MV-4-11 (cell line): ENCODE data around the gene TRIM40.

ENCODE experiments used
- DNase-seq: peaks from one replicate; lab custom pipeline; 2025; lab: John Stamatoyannopoulos, UW

Gene TRIM40

GRCh38 chr6:30147096-30147495 is 11.2 kb downstream of the TRIM40 start:
- no peak for DNase-seq

- no peak for DNase-seq
Measured at GRCh38 chr6:30149234-30149633, 13.3 kb downstream of the TRIM40 start.

DNA sequence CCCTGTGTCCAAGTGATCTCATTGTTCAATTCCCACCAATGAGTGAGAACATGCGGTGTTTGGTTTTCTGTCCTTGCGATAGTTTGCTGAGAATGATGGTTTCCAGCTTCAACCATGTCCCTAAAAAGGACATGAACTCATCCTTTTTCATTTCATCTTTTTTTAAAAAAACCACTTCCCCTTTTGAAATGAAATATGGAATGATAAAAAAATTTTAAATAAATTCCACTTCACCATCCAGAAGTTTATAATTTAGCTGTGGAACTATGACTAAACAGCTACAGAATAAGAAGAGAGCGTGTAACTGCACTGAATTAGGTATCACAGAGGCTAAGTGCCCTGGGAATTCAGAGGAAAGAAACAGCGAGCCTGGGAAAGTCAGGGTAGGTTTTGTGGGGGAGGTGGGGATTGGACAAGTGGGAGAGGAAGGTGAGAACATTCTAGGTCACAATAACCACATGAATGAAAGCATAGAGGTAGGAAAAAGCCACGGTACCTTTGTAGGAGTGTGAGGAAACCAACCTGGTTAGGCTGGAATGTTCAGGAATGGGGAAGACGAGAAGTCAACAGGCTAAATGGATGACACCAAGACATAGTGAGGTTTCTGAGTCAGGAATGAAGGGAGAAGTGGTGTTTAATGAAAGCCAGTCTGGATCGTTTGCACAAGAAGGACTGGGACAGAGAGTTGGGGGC is 14.1 kb downstream of the TRIM40 start:
- DNase-seq: peak; percentile 57

- no peak for DNase-seq
Measured at GRCh38 chr6:30150671-30151395, 14.9 kb downstream of the TRIM40 start.

DNA sequence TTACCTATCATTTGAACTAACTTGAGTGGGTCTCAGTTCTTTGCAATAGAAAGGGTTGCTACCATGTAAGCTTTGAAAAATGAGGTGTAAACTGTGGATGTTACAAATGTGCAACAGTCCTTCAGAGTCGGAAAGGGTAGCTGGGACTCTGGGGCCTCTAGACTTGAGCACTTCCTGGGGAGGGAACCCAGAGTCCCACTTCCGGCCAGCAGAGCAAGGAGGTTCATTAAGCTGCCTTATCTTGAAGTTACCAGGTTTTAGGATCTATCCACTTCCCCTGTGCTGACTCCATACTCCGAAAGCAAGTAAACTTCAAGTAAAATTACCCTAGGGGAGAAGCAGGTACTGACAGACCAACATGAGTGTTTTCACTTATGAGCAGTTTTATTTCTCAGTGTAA is 15.6 kb downstream of the TRIM40 start:
- peak; percentile 8 for DNase-seq

DNA sequence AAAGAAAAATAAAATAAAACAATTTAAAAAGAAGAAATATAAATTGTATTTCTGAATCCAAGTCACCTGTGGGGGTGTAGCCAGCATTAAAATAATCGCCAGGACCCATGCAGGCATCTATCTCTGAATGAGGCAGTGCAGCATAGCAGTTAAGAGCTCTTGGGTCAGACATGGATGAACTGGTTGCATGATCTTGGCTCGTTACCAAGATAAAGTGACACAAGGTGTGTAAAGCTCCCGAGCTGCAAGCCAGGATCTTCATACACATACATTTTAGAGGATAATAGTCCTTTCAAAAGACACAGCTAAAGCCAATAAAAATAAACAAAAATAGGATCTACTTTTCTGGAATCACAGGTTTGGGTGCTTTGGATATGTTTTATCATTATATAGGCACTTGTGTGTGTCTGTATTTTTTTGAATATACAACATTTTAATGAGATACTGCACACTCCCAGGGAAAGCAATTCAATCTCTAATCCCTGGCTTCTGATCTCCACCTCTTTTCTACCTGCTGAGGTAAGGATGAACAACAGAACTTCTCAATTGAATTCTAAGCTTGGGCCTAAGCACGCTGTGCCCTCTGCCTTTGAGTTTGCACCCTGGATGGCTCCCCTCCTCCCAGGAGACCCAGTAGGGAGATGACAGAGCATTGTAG is 16.2 kb downstream of the TRIM40 start:
- DNase-seq: no peak

DNA sequence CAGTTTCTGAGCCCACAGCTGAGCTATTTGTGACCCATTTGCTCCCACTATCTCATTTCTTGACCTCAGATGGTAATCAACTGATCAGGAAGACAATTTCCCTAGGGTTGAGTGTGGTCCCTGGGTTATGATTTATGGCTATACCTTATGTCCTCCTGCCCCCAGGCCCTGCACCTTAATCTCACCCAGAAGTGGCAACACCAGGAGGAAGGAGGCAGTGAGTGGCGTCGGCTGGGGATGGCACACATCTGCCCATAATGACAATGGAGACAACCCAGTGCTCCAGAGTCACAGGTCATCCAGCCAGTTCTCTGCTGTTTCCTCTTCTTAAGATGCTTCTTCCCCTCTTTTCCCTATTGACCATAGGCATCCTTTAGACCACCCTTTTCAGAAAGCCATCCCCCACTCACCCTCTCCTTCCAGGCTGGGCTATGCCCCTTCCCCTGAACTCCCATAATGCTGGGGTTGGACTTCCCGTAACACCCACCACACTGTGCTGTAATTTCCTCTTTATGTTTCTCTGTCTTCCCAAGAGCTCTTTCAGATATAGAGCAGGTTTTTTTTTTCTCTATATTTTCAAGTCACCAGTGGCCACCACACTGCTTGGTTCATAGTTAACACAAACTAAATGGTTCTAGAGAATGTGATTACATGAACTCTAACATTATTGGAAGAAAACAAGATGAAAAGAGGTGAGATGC is 17.1 kb downstream of the TRIM40 start:
- no peak for DNase-seq

DNA sequence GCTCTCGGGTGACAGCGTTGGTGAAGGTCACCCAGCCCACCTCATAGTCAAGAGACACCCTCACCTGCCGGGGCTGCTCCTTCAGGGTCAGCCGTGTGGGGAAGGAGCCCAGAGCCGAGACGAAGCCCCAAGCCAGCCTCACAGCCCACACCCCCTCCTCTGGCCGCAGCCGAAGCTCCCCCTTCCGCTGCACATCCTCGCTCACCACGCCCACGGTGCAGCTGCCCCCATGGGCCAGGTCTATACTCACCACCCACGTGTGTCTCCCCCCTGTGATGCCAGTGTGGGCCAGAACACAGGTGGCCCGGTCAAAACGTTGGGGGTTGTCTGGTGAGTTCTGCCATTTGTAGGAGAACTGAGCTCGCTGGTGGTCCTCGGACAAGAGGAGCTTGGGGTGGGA is 18.1 kb downstream of the TRIM40 start:
- no peak for DNase-seq

DNA sequence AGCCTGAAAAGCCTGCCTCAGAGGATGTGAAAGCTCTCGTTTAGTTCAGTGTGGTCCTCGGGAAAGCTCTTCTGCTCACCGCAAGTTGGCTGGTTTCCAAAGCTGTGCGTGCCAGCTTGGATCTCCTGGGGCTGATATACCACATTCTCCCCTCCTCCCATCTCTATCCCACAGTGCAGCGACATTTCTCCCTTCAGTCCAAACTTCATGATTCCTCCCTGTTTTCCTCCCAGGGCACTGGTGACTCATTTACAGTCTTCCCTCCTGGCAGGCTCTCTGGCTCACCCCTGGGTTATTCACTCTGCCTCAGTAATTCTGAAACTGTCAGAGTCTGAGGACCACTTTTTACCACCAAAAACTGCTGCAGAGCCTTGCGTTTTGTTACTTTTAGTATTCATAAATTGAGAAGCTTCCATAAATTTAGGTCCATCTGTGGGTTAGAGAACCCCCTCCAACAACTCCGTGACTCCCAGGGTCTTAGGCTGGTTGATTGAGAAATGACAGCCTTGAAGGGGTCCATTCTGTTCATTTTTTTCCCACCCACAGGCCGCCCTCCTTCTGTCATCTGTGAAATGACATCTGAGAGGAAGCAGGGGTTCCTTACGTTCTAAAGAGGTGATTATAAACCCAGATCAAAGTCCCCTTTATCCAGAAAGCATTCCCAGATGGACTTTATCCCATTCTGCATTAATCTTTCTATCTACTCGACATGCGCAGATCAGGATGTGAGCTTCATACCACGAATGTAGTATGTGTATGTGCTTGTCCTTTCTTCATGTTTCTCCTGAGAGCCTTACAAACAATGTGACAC is 19.0 kb downstream of the TRIM40 start:
- DNase-seq: peak; percentile 31

- DNase-seq: no peak
Measured at GRCh38 chr6:30155520-30156261, 19.8 kb downstream of the TRIM40 start.

- DNase-seq: peak; percentile 45
Measured at GRCh38 chr6:30156262-30156599, 20.3 kb downstream of the TRIM40 start.

GRCh38 chr6:30156774-30157173 is 20.8 kb downstream of the TRIM40 start:
- no peak for DNase-seq

GRCh38 chr6:30157581-30157980 is 21.6 kb downstream of the TRIM40 start:
- no peak for DNase-seq

DNA sequence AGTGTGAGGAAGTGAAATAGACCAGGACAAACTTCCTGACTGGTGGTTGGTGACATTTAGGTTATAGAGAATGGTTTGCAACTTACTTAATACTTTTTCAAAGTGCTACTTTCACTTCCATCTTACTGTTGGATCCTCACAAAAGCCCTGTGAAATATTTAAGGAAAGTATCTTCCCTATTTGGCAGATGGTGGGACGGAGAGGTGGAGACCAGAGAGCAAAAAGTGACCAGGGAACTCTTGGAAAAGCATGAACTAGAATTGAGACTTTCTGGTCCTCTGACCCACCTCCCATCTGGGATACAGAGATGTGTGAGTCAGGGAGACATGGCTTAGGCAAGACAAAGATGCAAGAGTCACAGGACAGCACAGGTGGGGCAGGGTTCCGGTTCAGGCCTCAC is 22.1 kb downstream of the TRIM40 start:
- peak; percentile 65 for DNase-seq

DNA sequence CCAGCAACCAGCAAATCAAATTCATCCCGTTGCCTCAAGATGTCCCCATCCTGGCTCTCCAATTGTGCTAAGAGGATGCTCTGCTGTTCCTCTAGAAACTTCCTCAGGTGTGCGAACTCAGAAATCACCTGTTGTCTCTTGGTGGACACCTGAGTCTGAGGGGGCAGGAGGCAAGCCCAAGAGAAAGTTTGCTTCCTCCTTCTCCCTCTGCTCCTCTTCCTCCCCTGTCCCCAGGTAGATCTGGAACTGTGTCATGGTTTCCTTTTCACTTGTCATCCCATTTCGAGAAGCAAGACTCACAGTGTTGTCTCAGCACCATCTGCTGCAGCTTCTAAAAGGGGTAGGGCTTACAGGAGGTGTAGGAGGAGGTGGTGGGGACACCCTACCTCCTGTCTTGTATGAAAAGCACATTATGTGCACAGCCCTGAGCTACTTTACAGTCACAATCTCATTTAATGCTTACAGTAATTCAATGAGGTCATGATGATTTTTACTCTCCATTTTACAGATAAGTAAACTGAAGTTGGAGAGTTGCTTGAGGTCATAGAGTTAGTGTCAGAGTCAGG is 22.6 kb downstream of the TRIM40 start:
- no peak for DNase-seq

DNA sequence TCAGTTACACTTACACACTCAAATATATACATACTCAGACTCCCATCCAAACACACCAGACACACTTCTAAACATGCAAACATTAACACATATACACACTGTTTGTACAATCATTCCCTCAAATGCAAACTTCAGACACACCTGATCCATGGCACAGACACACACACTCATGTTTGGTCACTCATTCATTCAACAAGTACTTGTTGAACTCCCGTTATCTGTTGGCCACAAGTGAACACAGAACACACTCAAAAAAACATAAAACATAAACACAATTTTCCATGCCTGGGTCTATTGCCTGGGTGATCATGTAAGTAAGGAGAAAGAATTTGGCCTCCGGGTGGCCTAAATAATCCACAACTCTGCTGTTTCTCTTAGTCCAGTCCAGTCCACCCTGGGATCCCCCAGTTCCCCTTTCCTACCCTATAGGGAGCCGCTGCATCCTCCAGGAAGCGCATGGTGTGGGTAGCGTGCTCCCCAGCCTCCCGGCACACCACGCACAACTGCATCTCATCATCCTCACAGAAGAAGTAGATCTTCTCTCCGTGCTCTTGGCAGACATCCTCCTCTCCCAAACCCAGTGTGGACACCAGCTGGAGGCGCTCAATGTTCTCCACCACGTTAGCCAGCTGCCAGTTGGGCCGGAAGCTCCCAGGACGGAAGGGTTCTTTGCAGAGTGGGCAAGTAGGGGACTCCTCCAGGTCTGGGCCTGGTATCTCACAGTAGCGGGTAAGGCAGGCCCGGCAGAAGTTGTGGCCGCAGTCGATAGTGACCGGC is 24.3 kb downstream of the TRIM40 start:
- DNase-seq: no peak

GRCh38 chr6:30160785-30161531 is 25.0 kb downstream of the TRIM40 start, which contains the start of gene TRIM10:
Gene TRIM10, minus strand, starts transcription at chr6:30161211. Its CDS starts 353 bp downstream, at chr6:30160858.
- no peak for DNase-seq

GRCh38 chr6:30162265-30163089 is 26.5 kb downstream of the TRIM40 start:
- no peak for DNase-seq
